GM21529 (cell line): ENCODE measurements around the gene TMTC2.

Experiments used
- ATAC-seq: cut with Tn5 transposase; IDR thresholded peaks from one replicate; pipeline ENCODE4 v1.9.1; 2021; ENCODE audit not compliant: unreplicated experiment

TMTC2 gene

DNA sequence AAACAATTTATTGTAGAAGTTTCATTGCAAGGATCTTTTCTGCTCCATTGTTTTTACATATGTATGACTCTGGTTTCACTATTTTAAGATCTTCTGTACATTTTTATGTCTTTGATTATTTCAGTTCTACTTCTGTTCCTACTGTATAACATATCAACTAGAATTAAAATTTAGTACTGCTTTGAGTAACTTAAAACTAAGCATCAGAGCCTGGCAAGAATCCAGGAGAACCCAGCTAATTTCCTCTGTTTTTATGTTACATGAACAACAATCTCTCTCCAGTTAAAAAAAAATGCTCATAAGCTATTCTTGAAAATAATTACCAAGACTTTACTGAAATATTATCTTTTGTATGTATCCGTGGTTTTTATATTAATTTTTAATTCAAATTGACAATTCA lies 370.7 kb downstream of the TMTC2 start:
- no peak for ATAC-seq

DNA sequence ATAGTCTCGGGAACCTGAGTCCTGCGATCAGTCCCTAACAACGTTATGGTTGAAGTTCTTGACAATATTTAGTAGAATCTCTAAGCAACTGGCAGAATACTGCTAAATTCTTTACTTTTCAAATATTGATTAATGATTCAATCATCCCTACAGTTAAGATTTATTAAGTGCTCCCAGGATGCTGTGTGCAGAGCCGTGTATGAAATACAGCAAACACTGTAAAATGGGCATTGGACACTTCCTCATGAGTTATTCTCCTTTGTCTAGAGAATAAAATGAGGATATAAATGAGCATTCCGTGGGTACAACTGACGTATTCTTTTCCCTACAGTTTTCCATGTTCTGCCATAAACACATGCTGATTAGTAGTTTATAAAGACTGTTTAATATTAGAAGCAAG lies 372.4 kb downstream of the TMTC2 start:
- ATAC-seq: no peak

- no peak for ATAC-seq
Measured at GRCh38 chr12:83065562-83065961, 378.9 kb downstream of the TMTC2 start.

DNA sequence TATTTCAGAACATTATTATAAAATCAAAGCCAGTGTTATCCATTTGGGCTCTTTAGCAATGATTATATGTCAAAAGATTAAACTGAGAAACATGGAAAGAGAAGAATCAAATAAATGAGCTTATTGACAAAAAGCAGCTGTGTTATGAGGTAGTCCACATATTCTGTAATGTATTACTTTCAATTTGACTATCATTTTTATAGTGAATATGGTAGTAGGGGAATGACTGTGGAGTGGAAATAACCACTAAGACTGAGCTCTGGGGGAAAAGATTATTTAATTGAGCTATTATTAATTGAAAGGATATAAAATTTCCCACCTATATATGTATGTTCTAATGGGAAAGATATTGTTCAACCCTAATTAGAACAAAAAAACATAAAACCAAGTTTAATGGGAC lies 381.3 kb downstream of the TMTC2 start:
- no peak for ATAC-seq

GRCh38 chr12:83074358-83074894 lies 387.7 kb downstream of the TMTC2 start:
- no peak for ATAC-seq

GRCh38 chr12:83075471-83075870 lies 388.8 kb downstream of the TMTC2 start:
- ATAC-seq: no peak

GRCh38 chr12:83077041-83077440 lies 390.3 kb downstream of the TMTC2 start:
- no peak for ATAC-seq

- no peak for ATAC-seq
Measured at GRCh38 chr12:83082690-83083276, 396.1 kb downstream of the TMTC2 start.

DNA sequence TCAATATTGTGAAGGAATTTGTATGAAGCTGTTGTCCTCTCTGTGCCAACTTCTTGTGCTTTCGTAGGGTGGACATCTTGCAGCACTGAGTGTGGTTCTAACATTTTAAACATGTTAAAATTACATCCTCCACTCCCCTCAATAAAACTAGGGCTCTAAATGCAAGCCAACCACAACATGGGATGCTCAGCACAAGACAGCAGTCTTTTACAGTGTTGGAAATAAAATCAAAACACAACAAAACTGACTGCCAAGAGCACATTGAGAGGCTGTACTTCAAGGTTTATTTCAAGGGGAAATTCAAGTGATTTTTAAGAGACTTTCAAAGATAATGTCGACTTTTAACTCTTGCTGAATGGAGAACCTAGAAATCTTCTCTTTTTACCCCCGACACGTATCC lies 396.9 kb downstream of the TMTC2 start:
- no peak for ATAC-seq

DNA sequence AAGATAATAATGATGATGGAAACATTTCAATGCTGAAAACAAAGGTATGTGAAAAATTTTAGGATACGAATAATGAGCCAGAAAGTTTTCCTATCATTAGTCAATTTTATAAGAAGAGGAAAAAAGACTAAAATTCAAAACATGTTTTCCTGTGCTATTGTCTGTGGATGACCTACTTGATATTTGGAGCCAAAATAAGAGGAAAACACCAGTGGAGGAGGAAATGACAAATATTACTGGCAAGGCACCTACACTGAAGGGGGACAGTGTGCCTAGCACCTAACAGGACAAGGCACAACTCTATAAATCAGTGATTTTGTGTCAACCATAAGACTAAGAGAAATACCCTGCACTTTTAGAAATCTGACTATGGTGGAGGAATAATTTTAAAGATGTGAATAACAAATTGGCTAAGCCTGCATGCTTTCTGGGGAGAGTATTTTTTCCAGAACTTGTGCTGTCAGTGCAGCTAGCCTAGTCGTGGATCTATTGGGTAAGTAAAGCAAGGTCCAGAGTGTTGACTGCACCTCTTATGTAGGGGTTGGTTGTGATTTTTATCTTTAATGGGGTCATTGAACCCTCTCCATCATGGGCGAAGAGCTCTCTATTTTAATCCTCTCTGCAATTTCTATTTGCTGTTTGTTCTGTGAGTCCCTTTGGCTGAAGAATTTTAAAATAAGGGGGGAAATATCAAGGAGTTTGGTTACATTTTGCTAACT lies 398.0 kb downstream of the TMTC2 start:
- no peak for ATAC-seq

DNA sequence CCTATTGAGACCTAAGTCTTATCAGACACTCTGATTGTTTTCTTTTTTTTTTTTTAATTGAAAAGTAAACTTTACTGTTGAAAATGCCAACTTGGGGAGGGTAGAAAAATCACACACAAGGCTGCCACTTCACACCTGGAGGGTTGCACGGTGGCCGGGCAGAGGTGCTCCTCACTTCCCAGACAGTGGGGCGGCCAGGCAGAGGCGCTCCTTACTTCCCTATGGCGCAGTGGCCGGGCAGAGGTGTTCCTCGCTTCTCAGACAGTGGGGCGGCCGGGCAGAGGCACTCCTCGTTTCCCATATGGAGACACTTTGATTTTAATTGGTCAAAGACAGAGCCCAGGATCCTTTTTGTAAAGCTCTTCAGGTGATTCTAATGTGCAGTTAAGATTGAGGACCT lies 399.3 kb downstream of the TMTC2 start:
- ATAC-seq: no peak

DNA sequence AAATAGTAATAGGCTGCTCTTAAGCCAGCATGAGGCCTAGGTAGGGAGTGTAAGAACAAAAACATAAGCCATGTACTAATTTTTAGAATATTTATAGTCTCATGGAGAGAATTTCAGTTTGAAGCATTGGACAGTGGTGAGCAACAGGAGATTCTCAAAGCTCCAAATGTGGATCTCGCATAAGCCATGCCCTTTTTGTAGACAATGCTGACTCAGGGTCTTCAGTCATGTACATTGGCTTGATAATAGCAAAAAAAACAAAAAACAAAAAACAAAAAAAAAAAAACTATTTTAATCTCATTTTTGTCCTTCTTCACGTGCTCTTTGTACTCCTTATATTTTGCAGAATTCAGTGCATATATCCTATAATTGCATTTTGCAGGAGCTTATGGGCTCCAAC lies 402.9 kb downstream of the TMTC2 start:
- ATAC-seq: no peak

- no peak for ATAC-seq
Measured at GRCh38 chr12:83092129-83092528, 405.4 kb downstream of the TMTC2 start.

DNA sequence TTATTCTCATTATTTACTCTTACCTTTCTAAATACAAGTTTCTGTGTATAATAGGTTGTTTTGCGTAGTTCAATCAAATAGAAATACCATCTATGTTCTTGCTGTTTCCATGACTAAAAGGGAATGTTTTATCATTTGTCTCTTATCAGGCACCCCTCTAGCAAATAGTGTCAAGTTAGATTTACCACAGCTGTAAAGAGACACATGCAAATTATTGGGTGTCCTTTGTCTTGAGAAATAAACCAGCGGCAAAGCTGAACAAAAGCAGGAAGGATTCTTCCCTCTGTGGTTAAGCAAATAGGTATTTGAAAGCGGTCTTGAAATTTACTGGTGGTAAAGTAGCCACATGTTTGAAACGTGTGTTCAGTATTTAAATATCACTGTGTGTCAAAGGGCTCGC lies 405.9 kb downstream of the TMTC2 start:
- ATAC-seq: no peak

DNA sequence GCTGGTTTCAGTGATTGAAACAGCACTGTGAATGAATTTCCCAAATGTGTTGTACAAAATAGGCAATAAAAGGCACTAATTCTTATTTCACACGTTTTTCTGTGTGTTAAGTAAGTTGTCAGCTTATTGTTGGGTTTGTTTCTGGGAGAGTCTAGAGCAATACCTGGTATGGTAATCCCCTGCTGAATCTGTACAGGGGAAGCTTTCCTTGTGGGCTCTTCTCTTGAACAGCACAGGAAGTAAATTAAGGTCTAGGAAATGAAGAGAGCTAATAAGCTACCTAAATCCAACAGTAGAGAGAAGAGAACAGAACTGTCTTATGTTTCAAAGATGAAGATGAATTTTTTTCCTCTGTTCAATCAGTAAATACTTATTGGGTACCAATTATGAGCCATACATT lies 406.7 kb downstream of the TMTC2 start:
- no peak for ATAC-seq

DNA sequence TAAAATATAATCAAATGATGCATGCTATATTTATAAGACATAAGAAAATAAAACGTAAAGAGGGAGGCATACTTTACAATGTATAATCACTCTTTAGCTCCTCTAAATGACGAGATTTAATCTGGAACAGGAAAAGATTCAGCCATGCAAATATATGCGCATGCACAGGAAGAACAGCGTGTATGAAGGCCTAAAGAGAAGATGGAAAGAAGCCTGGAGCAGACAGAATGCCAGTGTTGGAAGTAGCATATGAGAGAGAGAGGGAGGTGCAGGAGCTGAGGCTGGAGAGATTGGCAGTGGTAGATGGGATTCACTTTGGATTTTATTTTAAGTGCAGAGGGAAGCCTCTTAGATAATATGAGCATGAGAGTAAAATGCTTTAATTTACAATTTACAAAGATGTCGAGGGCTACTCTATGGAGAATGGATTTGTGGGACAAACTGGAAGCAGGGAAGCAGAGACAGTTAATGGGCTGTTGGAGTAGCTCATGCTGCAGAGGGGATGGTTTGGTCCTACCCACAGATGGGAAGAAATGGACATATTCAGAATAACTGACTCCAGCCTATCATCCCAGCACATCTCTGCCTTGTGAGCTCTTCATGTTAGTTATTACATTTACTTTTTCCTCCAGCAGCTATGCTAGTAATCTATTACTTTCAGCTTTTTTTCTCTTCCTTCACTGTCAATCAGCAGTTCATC lies 411.1 kb downstream of the TMTC2 start:
- ATAC-seq: no peak

DNA sequence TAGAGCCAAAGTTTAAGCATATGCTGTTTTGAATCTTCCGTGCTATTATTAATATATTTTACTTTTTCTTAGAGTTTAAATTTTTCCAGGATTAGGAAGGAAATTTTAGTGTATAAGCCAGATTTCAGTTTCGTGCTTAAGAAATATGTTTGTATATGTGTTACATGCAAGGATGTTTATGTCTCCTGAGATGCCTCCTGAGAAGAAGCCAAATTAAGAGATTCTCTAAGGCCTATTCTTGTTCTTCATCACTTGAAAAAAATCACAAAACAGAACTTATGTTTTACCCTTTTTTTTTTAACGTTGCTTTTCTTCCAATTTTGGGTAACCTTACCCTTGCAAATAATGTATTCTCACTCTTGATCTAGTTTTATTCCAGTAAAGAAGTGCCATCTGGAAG lies 412.7 kb downstream of the TMTC2 start:
- ATAC-seq: no peak

DNA sequence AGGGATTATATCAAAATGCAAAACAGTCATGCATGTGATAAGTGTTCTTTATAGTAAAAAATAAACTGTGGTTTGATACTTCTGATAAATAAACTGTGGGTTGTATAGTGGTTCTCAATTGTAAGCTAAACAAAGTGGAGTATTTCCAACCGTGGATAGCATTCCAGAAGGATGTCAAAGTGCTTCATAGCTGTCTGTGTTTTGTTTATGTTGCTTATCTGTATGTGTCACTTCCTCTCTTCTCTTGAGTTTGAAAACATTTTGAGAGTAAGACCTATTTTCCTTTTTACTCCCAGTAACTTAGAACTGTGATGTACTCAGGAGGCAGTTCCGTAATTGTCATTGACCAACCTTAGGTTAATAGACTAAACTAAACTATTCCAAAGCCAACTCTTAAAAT lies 415.8 kb downstream of the TMTC2 start:
- no peak for ATAC-seq

GRCh38 chr12:83106873-83107272 lies 420.2 kb downstream of the TMTC2 start:
- no peak for ATAC-seq

DNA sequence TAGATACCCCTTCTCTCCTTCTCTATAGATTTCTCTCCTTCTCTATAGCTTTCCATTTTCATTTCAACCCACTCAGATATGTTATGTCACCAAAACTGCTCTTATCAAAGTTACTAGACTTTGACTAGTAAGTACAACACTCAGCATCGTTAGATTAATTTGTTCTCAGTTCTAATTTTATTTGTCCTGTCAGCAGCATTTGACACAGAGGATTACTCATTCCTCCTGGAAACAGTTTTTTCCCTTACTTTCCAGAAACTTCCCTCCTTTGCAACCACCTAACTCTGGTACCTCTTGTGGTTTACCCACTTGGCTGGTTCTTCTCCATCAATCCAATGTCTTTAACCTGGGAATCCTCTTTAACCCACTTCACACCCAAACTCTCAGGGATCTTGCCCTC lies 423.7 kb downstream of the TMTC2 start:
- no peak for ATAC-seq

- ATAC-seq: no peak
Measured at GRCh38 chr12:83113945-83114344, 427.2 kb downstream of the TMTC2 start.

GRCh38 chr12:83114966-83115365 lies 428.3 kb downstream of the TMTC2 start:
- no peak for ATAC-seq
